ENCODE results near the gene ACACA. TPM values are rescaled to one million over a fixed set of nuclear protein-coding genes. Genes with fewer than 3 reads are reported as not detected.

Gene ACACA
- total RNA-seq, 4 donors from 2014 or later, result 30.6 to 102 (median 50.5) TPM

GRCh38 chr17:37124821-37125173 lies 281.8 kb downstream of the ACACA start:
- TF ChIP-seq CTCF (IDR thresholded peaks at IDR 0.05; ENCODE audit: low read depth), result no peak

- no peak for TF ChIP-seq CTCF (IDR thresholded peaks at IDR 0.05; ENCODE audit: low read depth)
Measured at GRCh38 chr17:37123941-37124820, 282.5 kb downstream of the ACACA start.

GRCh38 chr17:37123386-37123785 lies 283.2 kb downstream of the ACACA start:
- TF ChIP-seq CTCF (IDR thresholded peaks at IDR 0.05; ENCODE audit: low read depth), result no peak

GRCh38 chr17:37121616-37122015 lies 285.0 kb downstream of the ACACA start:
- no peak for TF ChIP-seq CTCF (IDR thresholded peaks at IDR 0.05; ENCODE audit: low read depth)

- no peak for TF ChIP-seq CTCF (IDR thresholded peaks at IDR 0.05; ENCODE audit: low read depth)
Measured at GRCh38 chr17:37118366-37119137, 288.1 kb downstream of the ACACA start.

GRCh38 chr17:37117373-37118142 lies 289.1 kb downstream of the ACACA start:
- no peak for TF ChIP-seq CTCF (IDR thresholded peaks at IDR 0.05; ENCODE audit: low read depth)

All from subcutaneous adipose tissue (tissue), 4 donors.